Nephron progenitor cell (in vitro differentiated cells): ENCODE data around the gene GUK1.
"Not testable (repeated sequence)": the region's sequence is repeated elsewhere in the genome, so short reads cannot be mapped to it uniquely, and the experiment has no call there.

Experiments used
- DNase-seq: peaks from one replicate; pipeline ENCODE4 v3.0.0; 2021
- H3K27ac Mint-ChIP-seq: 2 replicates; pipeline ENCODE4 v1.8.0; 2021; ENCODE audit warnings: mild to moderate bottlenecking, moderate library complexity, mixed read lengths
- H3K27me3 Mint-ChIP-seq: 2 replicates; pipeline ENCODE4 v1.8.0; 2021; ENCODE audit warnings: mild to moderate bottlenecking, low read depth, mixed read lengths; ENCODE audit not compliant: poor library complexity
- H3K36me3 Mint-ChIP-seq: 2 replicates; pipeline ENCODE4 v1.8.0; 2021; ENCODE audit warnings: low read depth, mixed read lengths
- H3K4me1 Mint-ChIP-seq: 2 replicates; pipeline ENCODE4 v1.8.0; 2021; ENCODE audit warnings: mixed read lengths
- H3K4me3 Mint-ChIP-seq: 2 replicates; pipeline ENCODE4 v1.8.0; 2021; ENCODE audit warnings: mild to moderate bottlenecking, moderate library complexity, mixed read lengths
- H3K9me3 Mint-ChIP-seq: 2 replicates; pipeline ENCODE4 v1.8.0; 2021; ENCODE audit warnings: mild to moderate bottlenecking, moderate library complexity, mixed read lengths
- CTCF ChIP-seq: fragments of 200-600 bp; sonication (generic); IDR thresholded peaks from 2 replicates; pipeline ENCODE4 v1.5.0; 2021; ENCODE audit warnings: antibody characterized with exemption

GUK1 gene

GRCh38 chr1:228172591-228173527 is 32.8 kb downstream of the GUK1 start:
- no peaks in the 10 kb centered on the region for H3K36me3 Mint-ChIP-seq
- no peak overlapping the region for H3K4me3 Mint-ChIP-seq
- DNase-seq, result no peak
- H3K9me3 Mint-ChIP-seq, result no peaks in the 10 kb centered on the region
- no peak for TF ChIP-seq CTCF
- H3K27ac Mint-ChIP-seq, result no peak overlapping the region
- peaks cover 2% of the 10 kb centered on the region for H3K4me1 Mint-ChIP-seq
- no peaks in the 10 kb centered on the region for H3K27me3 Mint-ChIP-seq

GRCh38 chr1:228173528-228174481 is 33.7 kb downstream of the GUK1 start:
- not testable (repeated sequence) for H3K27me3 Mint-ChIP-seq, H3K4me1 Mint-ChIP-seq, H3K9me3 Mint-ChIP-seq, H3K4me3 Mint-ChIP-seq, H3K27ac Mint-ChIP-seq, DNase-seq, H3K36me3 Mint-ChIP-seq

- no peak overlapping the region for H3K27ac Mint-ChIP-seq
- peaks cover 3% of the 10 kb centered on the region for H3K27me3 Mint-ChIP-seq
- no peak overlapping the region for H3K4me3 Mint-ChIP-seq
- DNase-seq, result no peak
- no peaks in the 10 kb centered on the region for H3K9me3 Mint-ChIP-seq
- no peaks in the 10 kb centered on the region for H3K36me3 Mint-ChIP-seq
- H3K4me1 Mint-ChIP-seq, result no peaks in the 10 kb centered on the region
- no peak for TF ChIP-seq CTCF
These were observed 34.6 kb downstream of the GUK1 start for GRCh38 chr1:228174482-228175315.

- peaks cover 3% of the 10 kb centered on the region for H3K27me3 Mint-ChIP-seq
- H3K27ac Mint-ChIP-seq, result no peak overlapping the region
- no peaks in the 10 kb centered on the region for H3K36me3 Mint-ChIP-seq
- H3K9me3 Mint-ChIP-seq, result no peaks in the 10 kb centered on the region
- no peak for TF ChIP-seq CTCF
- no peaks in the 10 kb centered on the region for H3K4me1 Mint-ChIP-seq
- no peak overlapping the region for H3K4me3 Mint-ChIP-seq
- DNase-seq, result no peak
These were observed 35.4 kb downstream of the GUK1 start for GRCh38 chr1:228175316-228176023.

GRCh38 chr1:228176024-228176395 is 35.9 kb downstream of the GUK1 start:
- H3K36me3 Mint-ChIP-seq, result no peaks in the 10 kb centered on the region
- no peak for TF ChIP-seq CTCF
- no peaks in the 10 kb centered on the region for H3K9me3 Mint-ChIP-seq
- no peak overlapping the region for H3K4me3 Mint-ChIP-seq
- no peak overlapping the region for H3K27ac Mint-ChIP-seq
- no peak for DNase-seq
- H3K4me1 Mint-ChIP-seq, result no peaks in the 10 kb centered on the region
- H3K27me3 Mint-ChIP-seq, result peaks cover 3% of the 10 kb centered on the region
